ENCODE measurements around the gene DNAJB4.
"Not testable (repeated sequence)": the region's sequence is repeated elsewhere in the genome, so short reads cannot be mapped to it uniquely, and the experiment has no call there.

The DNAJB4 gene

GRCh38 chr1:78015148-78015547 is 10.4 kb downstream of the DNAJB4 start:
- TF ChIP-seq CTCF (IDR thresholded peaks at IDR 0.05; ENCODE audit: low read depth, low read length), result no peak
- H3K4me3 ChIP-seq (ENCODE audit: low read depth, low read length), result no peak overlapping the region

GRCh38 chr1:78019024-78019423 is 14.3 kb downstream of the DNAJB4 start:
- H3K4me3 ChIP-seq (ENCODE audit: low read depth, low read length), result no peak overlapping the region
- TF ChIP-seq CTCF (IDR thresholded peaks at IDR 0.05; ENCODE audit: low read depth, low read length), result no peak

- H3K4me3 ChIP-seq (ENCODE audit: low read depth, low read length), result not testable (repeated sequence)
These were observed 16.4 kb downstream of the DNAJB4 start for GRCh38 chr1:78021134-78021533.

- no peak for TF ChIP-seq CTCF (IDR thresholded peaks at IDR 0.05; ENCODE audit: low read depth, low read length)
- H3K4me3 ChIP-seq (ENCODE audit: low read depth, low read length), result no peak overlapping the region
These were observed 25.1 kb downstream of the DNAJB4 start for GRCh38 chr1:78029793-78030192.

- no peak for TF ChIP-seq CTCF (IDR thresholded peaks at IDR 0.05; ENCODE audit: low read depth, low read length)
- H3K4me3 ChIP-seq (ENCODE audit: low read depth, low read length), result no peak overlapping the region
These were observed 28.5 kb downstream of the DNAJB4 start for GRCh38 chr1:78032996-78033796.

GRCh38 chr1:78033797-78034172 is 29.0 kb downstream of the DNAJB4 start:
- H3K4me3 ChIP-seq (ENCODE audit: low read depth, low read length), result no peak overlapping the region
- TF ChIP-seq CTCF (IDR thresholded peaks at IDR 0.05; ENCODE audit: low read depth, low read length), result no peak

GRCh38 chr1:78035121-78035520 is 30.4 kb downstream of the DNAJB4 start:
- H3K4me3 ChIP-seq (ENCODE audit: low read depth, low read length), result no peak overlapping the region
- TF ChIP-seq CTCF (IDR thresholded peaks at IDR 0.05; ENCODE audit: low read depth, low read length), result no peak

- TF ChIP-seq CTCF (IDR thresholded peaks at IDR 0.05; ENCODE audit: low read depth, low read length), result no peak
- H3K4me3 ChIP-seq (ENCODE audit: low read depth, low read length), result no peak overlapping the region
These were observed 31.7 kb downstream of the DNAJB4 start for GRCh38 chr1:78036450-78036849.

Measured in WI38 (cell line).